ENCODE data around the gene MEDAG.
A peak's percentile ranks its signal among the peaks of the same experiment; 100 is the strongest.

MEDAG gene

DNA sequence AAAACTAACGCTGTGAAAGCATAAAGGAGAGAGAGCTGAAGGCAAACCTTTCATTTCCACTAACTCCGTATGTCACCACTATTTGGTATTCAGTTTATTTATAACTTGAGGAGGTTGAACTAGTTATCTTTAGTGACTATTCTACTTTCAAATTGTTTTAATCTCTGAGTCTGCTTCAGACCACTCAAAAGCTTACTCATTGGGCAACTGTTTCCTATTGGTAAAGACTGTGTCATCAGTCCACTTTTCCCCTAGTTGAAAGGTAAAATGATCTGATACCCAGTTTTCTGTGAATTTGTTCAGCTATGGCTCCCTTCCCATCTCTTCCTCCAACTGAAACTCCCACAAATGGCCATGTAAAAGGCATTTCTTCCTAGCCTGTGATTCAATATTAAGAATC is 65.5 kb downstream of the MEDAG start:
- TF ChIP-seq, protein P1, sequence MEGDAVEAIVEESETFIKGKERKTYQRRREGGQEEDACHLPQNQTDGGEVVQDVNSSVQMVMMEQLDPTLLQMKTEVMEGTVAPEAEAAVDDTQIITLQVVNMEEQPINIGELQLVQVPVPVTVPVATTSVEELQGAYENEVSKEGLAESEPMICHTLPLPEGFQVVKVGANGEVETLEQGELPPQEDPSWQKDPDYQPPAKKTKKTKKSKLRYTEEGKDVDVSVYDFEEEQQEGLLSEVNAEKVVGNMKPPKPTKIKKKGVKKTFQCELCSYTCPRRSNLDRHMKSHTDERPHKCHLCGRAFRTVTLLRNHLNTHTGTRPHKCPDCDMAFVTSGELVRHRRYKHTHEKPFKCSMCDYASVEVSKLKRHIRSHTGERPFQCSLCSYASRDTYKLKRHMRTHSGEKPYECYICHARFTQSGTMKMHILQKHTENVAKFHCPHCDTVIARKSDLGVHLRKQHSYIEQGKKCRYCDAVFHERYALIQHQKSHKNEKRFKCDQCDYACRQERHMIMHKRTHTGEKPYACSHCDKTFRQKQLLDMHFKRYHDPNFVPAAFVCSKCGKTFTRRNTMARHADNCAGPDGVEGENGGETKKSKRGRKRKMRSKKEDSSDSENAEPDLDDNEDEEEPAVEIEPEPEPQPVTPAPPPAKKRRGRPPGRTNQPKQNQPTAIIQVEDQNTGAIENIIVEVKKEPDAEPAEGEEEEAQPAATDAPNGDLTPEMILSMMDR (conservative IDR thresholded peaks at IDR 0.05; ENCODE audit: low read depth, low read length): no peak

DNA sequence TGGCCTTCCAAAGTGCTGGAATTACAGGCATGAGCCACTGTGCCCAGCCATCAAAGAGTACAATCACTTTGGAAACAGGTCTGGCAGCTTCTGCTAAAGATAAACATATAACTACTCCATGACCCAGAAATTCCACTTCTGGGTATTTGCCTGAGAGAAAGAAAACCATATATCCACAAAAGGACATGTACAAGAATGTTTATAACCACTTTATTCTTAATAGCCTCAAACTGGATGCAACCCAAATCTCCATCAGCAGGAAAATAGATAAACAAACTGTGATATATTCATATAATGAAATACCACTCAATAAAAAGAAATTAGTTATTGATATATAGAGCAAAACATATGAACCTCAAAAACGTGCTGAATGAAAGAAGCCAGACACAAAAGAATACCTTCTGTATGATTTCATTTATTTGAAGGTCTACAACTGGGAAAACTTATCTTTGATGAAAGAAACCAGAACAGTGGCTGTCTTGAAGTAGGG is 66.9 kb downstream of the MEDAG start:
- peak; percentile 41 for DNase-seq (ENCODE audit: low read depth)
- H3K4me3 ChIP-seq (ENCODE audit: low read depth, low read length): no peak overlapping the region
- TF ChIP-seq, protein P1 (conservative IDR thresholded peaks at IDR 0.05; ENCODE audit: low read depth, low read length): no peak

More for the DNA sequence above, 65.5 kb downstream of the MEDAG start:
- no peak overlapping the region for H3K4me3 ChIP-seq (ENCODE audit: low read depth, low read length)
- peak; percentile 37 for DNase-seq (ENCODE audit: low read depth)

DNA sequence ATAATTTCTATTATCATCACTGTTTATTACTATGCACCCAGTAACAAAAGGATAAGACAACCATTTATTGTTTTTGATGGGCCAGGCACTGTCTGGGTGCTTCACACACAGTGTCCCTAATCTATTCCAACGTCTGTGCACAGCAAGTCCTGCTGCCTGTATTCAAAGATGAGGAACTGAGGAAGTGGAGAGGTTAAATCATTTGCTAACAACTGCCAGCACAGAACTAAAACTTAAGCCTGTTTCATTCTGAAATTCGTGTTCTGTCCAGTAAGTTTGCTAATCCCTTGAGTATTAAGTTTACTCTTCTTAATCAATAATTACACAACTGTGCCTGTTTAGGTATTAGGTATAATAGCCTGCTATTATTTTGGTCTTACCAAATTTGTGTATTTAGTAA is 68.3 kb downstream of the MEDAG start:
- TF ChIP-seq, protein P1 (conservative IDR thresholded peaks at IDR 0.05; ENCODE audit: low read depth, low read length): no peak
- no peak for DNase-seq (ENCODE audit: low read depth)
- no peak overlapping the region for H3K4me3 ChIP-seq (ENCODE audit: low read depth, low read length)

All from choroid plexus epithelial cell (primary cell).